ENCODE measurements around the gene ESF1. TPM values are rescaled to one million over a fixed set of nuclear protein-coding genes. Genes with fewer than 3 reads are reported as not detected.

The ESF1 gene
- total and polyA plus RNA-seq, 2 of the 8 experiments (the other 6 are each of a cell fraction or from before 2014, with no cell fraction given) = 1.1 to 32.9 TPM

- H3K23ac ChIP-seq (ENCODE audit: insufficient read length) = no peak overlapping the region
- no peak overlapping the region for H2AFZ ChIP-seq (ENCODE audit: low read length)
- no peaks in the 10 kb centered on the region for H4K20me1 ChIP-seq (replicated peaks in 1 of 2; ENCODE audit: control insufficient read depth in 1 of 2, insufficient read depth in 2 of 2, low read length in 2 of 2)
- DNase-seq (ENCODE audit: low read depth in 1 of 2, low spot score in 2 of 2) = no peak
- H3K18ac ChIP-seq (ENCODE audit: extremely low read depth, low read length) = no peak overlapping the region
- FAIRE-seq = no peak
- H3K79me2 ChIP-seq (ENCODE audit: control insufficient read depth in 1 of 2, insufficient read depth in 2 of 2, low read length in 2 of 2) = no peaks in the 10 kb centered on the region; a peak in 1 of 4 replicates
- H3K4me1 ChIP-seq (replicated peaks in 1 of 4; ENCODE audit: control insufficient read depth in 3 of 4, insufficient read depth in 4 of 4, low read length in 3 of 4) = no peaks in the 10 kb centered on the region
- no peak overlapping the region for H4K8ac ChIP-seq (ENCODE audit: extremely low read depth, insufficient read depth, low read length)
- WGBS, 2 experiments (ENCODE audit: extremely low coverage in 1 of 2, insufficient coverage in 1 of 2, insufficient read length in 1 of 2, insufficient replicate concordance in 2 of 2, low coverage in 1 of 2, low lambda C conversion rate in 2 of 2, missing lambda C conversion rate in 1 of 2) = 55% methylated on average over 1 of the region's 1 CpG; no CpG with 5 or more reads in 1 of the 2 experiments
- H2BK15ac ChIP-seq (ENCODE audit: low read length) = no peak overlapping the region
- H3K4me2 ChIP-seq (ENCODE audit: insufficient read depth in 1 of 2, low read depth in 2 of 2, low read length in 2 of 2) = no peak overlapping the region
- no peaks in the 10 kb centered on the region for H3K79me1 ChIP-seq (ENCODE audit: low read depth, low read length)
- H3K56ac ChIP-seq (replicated peaks; ENCODE audit: insufficient read length, low read depth, low read length) = no peak overlapping the region
- CTCF ChIA-PET (ENCODE audit: partially characterized antibody) = interaction anchor here (2.8 kb wide), 1 partner anchor 12 kb away, joined by 12 read pairs; no protein-coding TSS in a partner anchor
- no peak overlapping the region for H2BK12ac ChIP-seq (ENCODE audit: low read depth, low read length)
- no peak overlapping the region for H2AK5ac ChIP-seq (ENCODE audit: low read depth, low read length)
- no peak overlapping the region for H4K5ac ChIP-seq (ENCODE audit: insufficient read length, low read depth, low read length)
- no peak overlapping the region for H2BK5ac ChIP-seq (ENCODE audit: low read depth, low read length)
- no peak overlapping the region for H2BK20ac ChIP-seq (ENCODE audit: low read length)
- H2BK120ac ChIP-seq (replicated peaks; ENCODE audit: low read depth, low read length) = no peak overlapping the region
- peaks cover 0 to 77% (median 40%) of the 10 kb centered on the region in 4 experiments; a peak in 6 of 8 replicates for H3K36me3 ChIP-seq (ENCODE audit: control insufficient read depth in 2 of 4, insufficient read depth in 4 of 4, low read length in 3 of 4)
- POLR2A ChIA-PET (ENCODE audit: partially characterized antibody) = no interaction called here
- no peak overlapping the region for H3K4ac ChIP-seq (replicated peaks; ENCODE audit: insufficient read length, low read depth, low read length)
- no peaks in the 10 kb centered on the region for H3K27me3 ChIP-seq (replicated peaks in 1 of 4; ENCODE audit: control insufficient read depth in 3 of 4, extremely low read depth in 1 of 4, insufficient read depth in 3 of 4, low read length in 3 of 4)
- H3K23me2 ChIP-seq (ENCODE audit: low read depth, low read length) = no peaks in the 10 kb centered on the region
- no peaks in the 10 kb centered on the region; a peak in 2 of 4 replicates for H3K9me3 ChIP-seq (ENCODE audit: insufficient read depth in 2 of 2, low read depth in 1 of 2, low read length in 1 of 2)
- no peak overlapping the region for H3K14ac ChIP-seq (ENCODE audit: insufficient read length)
- H3K4me3 ChIP-seq (ENCODE audit: extremely low read depth in 1 of 4, insufficient read depth in 2 of 4, low read depth in 3 of 4, low read length in 4 of 4) = no peak overlapping the region
- H3K9ac ChIP-seq (replicated peaks in 1 of 4; ENCODE audit: extremely low read depth in 1 of 4, low read depth in 3 of 4, low read length in 3 of 4) = no peak overlapping the region
- no peak overlapping the region for H3K27ac ChIP-seq (ENCODE audit: low read depth, low read length)
- H4K91ac ChIP-seq (replicated peaks; ENCODE audit: insufficient read length, low read length) = no peak overlapping the region
- TF ChIP-seq RNF2 (IDR thresholded peaks at IDR 0.05; ENCODE audit: borderline replicate concordance, low read depth, low read length, missing control alignments, poor library complexity, severe bottlenecking) (no peak), SIRT6 (IDR thresholded peaks at IDR 0.05; ENCODE audit: low read length) (no peak), CTCF (IDR thresholded peaks at IDR 0.05; ENCODE audit: control extremely low read depth in 1 of 3, insufficient read depth in 1 of 3, low read depth in 1 of 3, low read length in 3 of 3) (no peak), SRF (IDR thresholded peaks at IDR 0.05; ENCODE audit: low read depth, low read length) (no peak), NRF1 (IDR thresholded peaks at IDR 0.05; ENCODE audit: low read depth, low read length) (no peak), JUND (IDR thresholded peaks at IDR 0.05; ENCODE audit: low read length) (no peak), PHF8 (conservative IDR thresholded peaks at IDR 0.05; ENCODE audit: low read depth, low read length) (no peak), GABPA (IDR thresholded peaks at IDR 0.05; ENCODE audit: borderline replicate concordance, insufficient read depth, low read length) (no peak), BACH1 (IDR thresholded peaks at IDR 0.05; ENCODE audit: low read length) (no peak), RAD21 (IDR thresholded peaks at IDR 0.05 in 1 of 2, conservative IDR thresholded peaks at IDR 0.05 in 1 of 2; ENCODE audit: low read depth in 2 of 2, low read length in 2 of 2) (no peak), SP2 (IDR thresholded peaks at IDR 0.05; ENCODE audit: low read length) (no peak)
Measured at GRCh38 chr20:13758884-13759283, 25.8 kb downstream of the ESF1 start.

All from H1 (cell line).